HFF-Myc (cell line): ENCODE results near the gene CEP295NL.
"Not testable (repeated sequence)": the region's sequence is repeated elsewhere in the genome, so short reads cannot be mapped to it uniquely, and the experiment has no call there.

Experiments
- DNase-seq: peaks from one replicate; pipeline ENCODE4 v3.0.0-alpha.2; 2011; ENCODE audit warnings: low read depth; ENCODE audit errors: extremely low read depth
- H3K4me3 ChIP-seq: replicated peaks from 2 replicates; pipeline ENCODE4 v1.5.1; 2011; ENCODE audit warnings: low read depth, mild to moderate bottlenecking, control low read depth, low read length
- TF ChIP-seq, protein P1 (sequence below): IDR thresholded peaks from 2 replicates; pipeline ENCODE4 v1.5.1; 2012; ENCODE audit warnings: mild to moderate bottlenecking, low read depth, low read length, control low read depth; ENCODE audit errors: missing control alignments

Gene CEP295NL

DNA sequence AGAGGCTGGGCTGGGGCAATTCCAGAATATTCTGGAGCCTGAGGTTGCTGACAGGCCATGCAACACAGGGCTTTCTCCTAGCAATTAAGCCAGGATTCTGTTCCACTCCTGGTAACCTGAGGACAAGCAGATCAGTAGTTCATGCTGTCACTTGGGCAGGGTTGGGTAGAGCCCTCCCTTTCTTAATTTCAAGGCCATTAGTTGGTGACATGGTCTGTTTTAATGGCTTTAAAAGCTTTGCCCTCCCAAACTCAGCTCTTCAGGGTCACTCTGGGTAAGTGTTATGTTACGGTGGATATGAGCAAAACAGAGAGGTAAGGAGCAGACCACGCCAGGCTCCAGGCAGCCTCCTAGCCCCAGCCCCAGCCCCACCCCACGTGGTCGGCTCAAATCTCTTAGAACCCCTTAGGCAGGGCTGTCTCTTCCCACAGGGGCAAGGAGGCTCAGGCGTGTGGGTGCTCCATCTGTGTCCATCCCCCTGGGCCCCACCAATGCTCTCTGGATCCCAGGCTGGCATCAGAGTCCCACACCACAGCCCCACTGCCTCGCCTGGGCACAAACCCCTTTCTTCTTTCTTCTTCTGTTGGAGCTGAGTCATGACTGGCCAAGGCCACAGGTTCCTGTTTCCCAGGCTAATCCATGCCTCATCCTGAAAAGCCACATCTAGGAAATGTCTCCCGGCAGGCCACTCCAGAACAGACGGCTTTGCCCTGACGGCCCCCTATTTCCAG, 27.5 kb downstream of the CEP295NL start:
- no peak overlapping the region for H3K4me3 ChIP-seq
- no peak for DNase-seq
- TF ChIP-seq, protein P1, sequence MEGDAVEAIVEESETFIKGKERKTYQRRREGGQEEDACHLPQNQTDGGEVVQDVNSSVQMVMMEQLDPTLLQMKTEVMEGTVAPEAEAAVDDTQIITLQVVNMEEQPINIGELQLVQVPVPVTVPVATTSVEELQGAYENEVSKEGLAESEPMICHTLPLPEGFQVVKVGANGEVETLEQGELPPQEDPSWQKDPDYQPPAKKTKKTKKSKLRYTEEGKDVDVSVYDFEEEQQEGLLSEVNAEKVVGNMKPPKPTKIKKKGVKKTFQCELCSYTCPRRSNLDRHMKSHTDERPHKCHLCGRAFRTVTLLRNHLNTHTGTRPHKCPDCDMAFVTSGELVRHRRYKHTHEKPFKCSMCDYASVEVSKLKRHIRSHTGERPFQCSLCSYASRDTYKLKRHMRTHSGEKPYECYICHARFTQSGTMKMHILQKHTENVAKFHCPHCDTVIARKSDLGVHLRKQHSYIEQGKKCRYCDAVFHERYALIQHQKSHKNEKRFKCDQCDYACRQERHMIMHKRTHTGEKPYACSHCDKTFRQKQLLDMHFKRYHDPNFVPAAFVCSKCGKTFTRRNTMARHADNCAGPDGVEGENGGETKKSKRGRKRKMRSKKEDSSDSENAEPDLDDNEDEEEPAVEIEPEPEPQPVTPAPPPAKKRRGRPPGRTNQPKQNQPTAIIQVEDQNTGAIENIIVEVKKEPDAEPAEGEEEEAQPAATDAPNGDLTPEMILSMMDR, result no peak

GRCh38 chr17:78873519-78874340, 29.3 kb downstream of the CEP295NL start:
- H3K4me3 ChIP-seq, result no peak overlapping the region
- TF ChIP-seq, protein P1, result no peak
- peak; percentile 56 for DNase-seq

GRCh38 chr17:78872486-78872885, 30.5 kb downstream of the CEP295NL start:
- no peak for DNase-seq

DNA sequence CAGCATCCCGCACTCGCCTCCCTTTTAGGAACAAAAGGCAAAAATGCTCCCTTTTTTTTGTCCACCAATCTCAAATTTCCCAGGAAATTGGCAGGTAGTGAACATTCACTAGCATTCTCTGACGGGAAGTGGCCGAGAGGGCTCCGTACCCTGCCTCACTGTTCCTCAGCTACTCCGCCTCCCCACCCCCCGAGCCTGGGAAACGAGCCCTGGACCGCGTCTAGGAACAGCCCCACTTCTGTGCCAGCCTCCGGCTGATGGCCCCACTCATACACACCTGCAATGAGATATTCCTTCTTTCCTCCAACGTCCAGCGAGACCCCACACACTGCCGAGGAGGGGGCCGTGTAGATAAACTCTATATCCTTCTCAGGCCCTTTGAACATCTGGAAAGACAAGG, 32.4 kb downstream of the CEP295NL start:
- TF ChIP-seq, protein P1, result no peak
- H3K4me3 ChIP-seq, result no peak overlapping the region

More at GRCh38 chr17:78872486-78872885, 30.5 kb downstream of the CEP295NL start:
- no peak overlapping the region for H3K4me3 ChIP-seq
- TF ChIP-seq, protein P1, result no peak

GRCh38 chr17:78868391-78868790, 34.6 kb downstream of the CEP295NL start:
- H3K4me3 ChIP-seq, result no peak overlapping the region
- peak; percentile 83 for DNase-seq
- TF ChIP-seq, protein P1, result no peak

More for the DNA sequence above, 32.4 kb downstream of the CEP295NL start:
- no peak for DNase-seq

DNA sequence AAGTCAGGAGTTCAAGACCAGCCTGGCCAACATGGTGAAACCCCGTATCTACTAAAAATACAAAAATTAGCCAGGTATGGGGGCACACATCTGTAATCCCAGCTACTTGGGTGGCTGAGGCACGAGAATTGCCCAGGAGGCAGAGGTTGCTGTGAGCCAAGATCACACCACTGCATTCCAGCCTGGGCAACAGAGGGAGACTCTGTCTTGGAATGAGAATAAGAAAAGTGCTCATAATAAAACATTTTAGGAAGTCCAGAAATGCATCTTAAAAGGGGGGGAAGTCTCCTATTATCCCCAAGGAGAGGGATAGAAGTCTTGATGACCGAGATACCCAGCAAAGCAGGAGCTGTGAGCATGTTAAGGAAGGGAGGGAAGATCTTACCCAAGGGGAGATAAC, 36.0 kb downstream of the CEP295NL start:
- not testable (repeated sequence) for DNase-seq, H3K4me3 ChIP-seq

DNA sequence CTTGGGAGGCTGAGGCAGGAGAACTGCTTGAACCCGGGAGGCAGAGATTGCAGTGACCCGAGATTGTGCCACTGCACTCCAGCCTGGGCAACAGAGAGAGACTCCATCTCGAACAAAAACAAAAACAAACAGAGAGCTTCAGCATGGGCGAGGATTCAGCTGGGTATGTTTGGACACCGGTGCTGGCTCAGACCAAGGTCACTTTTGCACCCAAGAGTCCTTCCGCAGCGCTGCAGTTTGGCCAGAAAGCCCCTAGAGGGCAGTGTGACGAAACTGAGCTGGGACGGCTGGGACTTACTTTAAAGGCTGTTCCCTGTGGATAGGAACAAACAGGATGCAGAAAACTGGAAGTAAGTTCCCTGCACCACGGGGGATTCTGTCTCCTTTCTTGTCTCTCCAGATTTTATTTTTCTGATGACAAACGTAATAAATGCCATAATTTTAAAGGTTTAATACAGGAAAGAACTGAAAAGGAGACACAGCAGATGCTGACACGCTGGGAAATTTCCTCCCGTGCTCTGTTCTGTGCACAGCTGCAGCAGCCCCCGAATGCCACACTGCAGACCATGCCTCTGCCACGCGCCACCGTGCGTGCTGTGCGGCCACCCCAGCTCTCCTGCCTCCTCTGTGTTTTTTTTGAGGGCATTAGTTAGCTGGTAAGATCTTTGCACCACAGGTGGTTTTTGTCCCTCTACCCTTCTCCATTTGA, 37.2 kb downstream of the CEP295NL start:
- H3K4me3 ChIP-seq, result no peak overlapping the region
- peak; percentile 58 for DNase-seq
- TF ChIP-seq, protein P1, result peak; percentile 92
